A673 (cell line): Measurements from ENCODE around the gene APOL2. TPM values are rescaled to one million over a fixed set of nuclear protein-coding genes. Genes with fewer than 3 reads are reported as not detected.

Source experiments
- BruUV-seq: library from RNA; stranded (reverse); fragments of 400-500 nt; replicated peaks from 2 replicates; lab custom pipeline; 2021; lab: Mats Ljungman, UMichigan
- CTCF ChIA-PET: fragments of 300-600 bp; sonication (Branson Sonifier 250); formaldehyde crosslinking; loops from one replicate; lab custom pipeline; 2022; ENCODE audit warnings: antibody characterized with exemption; lab: Charles Lee
- POLR2A ChIA-PET: fragments of 300-600 bp; sonication (Branson Sonifier 250); formaldehyde crosslinking; loops from one replicate; lab custom pipeline; 2022; ENCODE audit warnings: antibody characterized with exemption; ENCODE audit not compliant: low non-redundant PET; lab: Charles Lee
- DNase-seq: peaks from one replicate; pipeline ENCODE4 v3.0.0-alpha.2; 2015; ENCODE audit warnings: low spot score
- H3K27ac ChIP-seq: fragments of 200-600 bp; sonication (generic); 2 replicates; pipeline ENCODE4 v1.5.1; 2016; ENCODE audit warnings: mixed run types, low read depth, mild to moderate bottlenecking, mixed read lengths, antibody characterized with exemption, low read length; ENCODE audit not compliant: poor library complexity, severe bottlenecking
- H3K27me3 ChIP-seq: fragments of 200-600 bp; sonication (generic); replicated peaks from 2 replicates; pipeline ENCODE4 v1.6.1; 2017; ENCODE audit warnings: mixed run types, low read depth, mild to moderate bottlenecking, mixed read lengths, antibody characterized with exemption, low read length; ENCODE audit not compliant: insufficient read depth, poor library complexity
- H3K36me3 ChIP-seq: fragments of 200-600 bp; sonication (generic); 2 replicates; pipeline ENCODE4 v1.6.1; 2016; ENCODE audit warnings: mixed run types, mild to moderate bottlenecking, mixed read lengths, antibody characterized with exemption, low read length; ENCODE audit not compliant: insufficient read depth, poor library complexity, severe bottlenecking
- H3K4me1 ChIP-seq: fragments of 200-600 bp; sonication (generic); 2 replicates; pipeline ENCODE4 v1.6.1; 2017; ENCODE audit warnings: mixed run types, mild to moderate bottlenecking, mixed read lengths, antibody characterized with exemption, low read length; ENCODE audit not compliant: insufficient read depth, poor library complexity, severe bottlenecking
- H3K4me3 ChIP-seq: fragments of 200-600 bp; sonication (generic); 2 replicates; pipeline ENCODE4 v1.5.1; 2016; ENCODE audit warnings: low read depth, mixed run types, mild to moderate bottlenecking, mixed read lengths, low read length; ENCODE audit not compliant: poor library complexity, severe bottlenecking
- H3K9me3 ChIP-seq: fragments of 200-600 bp; sonication (generic); 2 replicates; pipeline ENCODE4 v1.6.1; 2016; ENCODE audit warnings: mixed run types, low read depth, mild to moderate bottlenecking, mixed read lengths, antibody characterized with exemption, low read length; ENCODE audit not compliant: poor library complexity, severe bottlenecking
- EZH2 ChIP-seq: fragments of 200-600 bp; sonication (generic); IDR thresholded peaks from 2 replicates; pipeline ENCODE4 v1.6.1; 2017; ENCODE audit warnings: borderline replicate concordance, low read depth, mild to moderate bottlenecking, mixed read lengths, antibody characterized with exemption, low read length; ENCODE audit not compliant: poor library complexity, severe bottlenecking
- intact Hi-C: fragments of 100-400 bp; cut with micrococcal nuclease; formaldehyde crosslinking; loops from one replicate; pipeline ENCODE4 v1.10.0; 2022; ENCODE audit not compliant: unreplicated experiment
- total RNA-seq: library from RNA; stranded (reverse); gene quantifications from 2 replicates; pipeline ENCODE4 v1.2.3, GENCODE V29; 2021
- TF ChIP-seq, protein P1 (sequence below): fragments of 300-800, 200-600 bp; sonication (generic); conservative IDR thresholded peaks from 2 replicates; pipeline ENCODE4 v1.5.1; 2017; ENCODE audit warnings: low read depth, mild to moderate bottlenecking, antibody characterized with exemption, low read length, moderate library complexity, mixed read lengths

The APOL2 gene
- total RNA-seq, 1 experiment from 2014 or later, result 45.1 TPM

- no peak for DNase-seq
- ChIA-PET POLR2A (no interaction called here), CTCF (no interaction called here)
- H3K27me3 ChIP-seq, result no peaks in the 10 kb centered on the region
- TF ChIP-seq EZH2, result no peak
- TF ChIP-seq, protein P1, sequence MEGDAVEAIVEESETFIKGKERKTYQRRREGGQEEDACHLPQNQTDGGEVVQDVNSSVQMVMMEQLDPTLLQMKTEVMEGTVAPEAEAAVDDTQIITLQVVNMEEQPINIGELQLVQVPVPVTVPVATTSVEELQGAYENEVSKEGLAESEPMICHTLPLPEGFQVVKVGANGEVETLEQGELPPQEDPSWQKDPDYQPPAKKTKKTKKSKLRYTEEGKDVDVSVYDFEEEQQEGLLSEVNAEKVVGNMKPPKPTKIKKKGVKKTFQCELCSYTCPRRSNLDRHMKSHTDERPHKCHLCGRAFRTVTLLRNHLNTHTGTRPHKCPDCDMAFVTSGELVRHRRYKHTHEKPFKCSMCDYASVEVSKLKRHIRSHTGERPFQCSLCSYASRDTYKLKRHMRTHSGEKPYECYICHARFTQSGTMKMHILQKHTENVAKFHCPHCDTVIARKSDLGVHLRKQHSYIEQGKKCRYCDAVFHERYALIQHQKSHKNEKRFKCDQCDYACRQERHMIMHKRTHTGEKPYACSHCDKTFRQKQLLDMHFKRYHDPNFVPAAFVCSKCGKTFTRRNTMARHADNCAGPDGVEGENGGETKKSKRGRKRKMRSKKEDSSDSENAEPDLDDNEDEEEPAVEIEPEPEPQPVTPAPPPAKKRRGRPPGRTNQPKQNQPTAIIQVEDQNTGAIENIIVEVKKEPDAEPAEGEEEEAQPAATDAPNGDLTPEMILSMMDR, result no peak
- H3K27ac ChIP-seq, result no peak overlapping the region
- H3K9me3 ChIP-seq, result no peaks in the 10 kb centered on the region
- H3K36me3 ChIP-seq, result peaks cover 6% of the 10 kb centered on the region
- no peak overlapping the region for H3K4me3 ChIP-seq
- no TSS peak for BruUV-seq
- H3K4me1 ChIP-seq, result peaks cover 18% of the 10 kb centered on the region
- intact Hi-C loops, result no loop called here
Observed at GRCh38 chr22:36236388-36237319, 2.7 kb downstream of the APOL2 start.

DNA sequence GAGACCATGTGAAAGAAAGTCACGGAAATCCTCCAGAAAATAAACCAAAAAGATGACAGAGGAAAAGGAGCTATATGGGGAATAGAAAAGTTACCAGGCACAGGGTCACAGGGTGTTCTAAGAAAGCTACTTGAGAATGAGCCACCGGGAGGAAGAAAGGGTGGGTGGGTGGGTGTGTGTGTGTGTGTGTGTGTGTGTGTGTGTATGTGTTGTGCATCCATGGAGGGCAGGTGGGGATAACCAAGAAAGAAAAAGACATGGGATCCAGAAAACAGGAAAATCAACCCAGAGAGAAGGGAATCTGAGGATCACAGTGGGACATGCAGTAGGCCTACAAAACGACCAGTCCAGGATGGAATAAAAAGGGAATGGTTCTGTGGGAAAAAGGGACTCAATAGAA, 3.7 kb downstream of the APOL2 start:
- no peak for DNase-seq
- no peak overlapping the region for H3K4me3 ChIP-seq
- no peaks in the 10 kb centered on the region for H3K9me3 ChIP-seq
- intact Hi-C loops, result no loop called here
- H3K27ac ChIP-seq, result no peak overlapping the region
- ChIA-PET CTCF (no interaction called here), POLR2A (interaction anchor here (0.6 to 0.7 kb wide), 2 partner anchors 69 to 844 kb away, joined by 4 to 5 read pairs; no protein-coding TSS in a partner anchor)
- H3K27me3 ChIP-seq, result no peaks in the 10 kb centered on the region
- H3K36me3 ChIP-seq, result peaks cover 11% of the 10 kb centered on the region
- H3K4me1 ChIP-seq, result peaks cover 18% of the 10 kb centered on the region
- BruUV-seq, result no TSS peak
- TF ChIP-seq, protein P1, result no peak
- TF ChIP-seq EZH2, result no peak

DNA sequence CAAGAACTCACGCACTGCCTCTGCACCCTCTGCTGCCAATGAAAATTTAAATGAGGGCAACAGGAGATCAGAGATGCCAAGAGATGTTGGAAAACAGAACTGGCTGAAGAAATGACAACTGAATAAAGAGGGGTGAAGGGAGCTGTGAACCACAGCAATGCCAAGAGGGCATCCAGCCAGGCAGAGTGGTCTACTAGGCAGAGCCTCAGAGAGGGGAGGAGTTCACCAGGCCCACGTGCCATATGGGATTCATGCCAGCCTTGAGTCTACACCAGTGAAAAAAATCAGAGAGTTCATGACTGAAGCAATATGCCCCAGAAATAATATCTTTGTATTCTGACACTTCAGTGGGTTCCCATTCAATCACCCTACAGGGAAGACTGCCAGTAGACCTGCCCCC, 4.4 kb downstream of the APOL2 start:
- TF ChIP-seq, protein P1, result no peak
- no peak for TF ChIP-seq EZH2
- H3K27me3 ChIP-seq, result no peaks in the 10 kb centered on the region
- H3K4me1 ChIP-seq, result peaks cover 17% of the 10 kb centered on the region
- H3K27ac ChIP-seq, result no peak overlapping the region
- POLR2A ChIA-PET, result interaction anchor here (0.6 kb wide), 1 partner anchor 70 kb away, joined by 5 read pairs; no protein-coding TSS in a partner anchor
- intact Hi-C loops, result no loop called here
- peaks cover 11% of the 10 kb centered on the region for H3K36me3 ChIP-seq
- no TSS peak for BruUV-seq
- H3K9me3 ChIP-seq, result no peaks in the 10 kb centered on the region
- CTCF ChIA-PET, result no interaction called here
- no peak for DNase-seq
- no peak overlapping the region for H3K4me3 ChIP-seq
